HCT116 (cell line): Measurements from ENCODE around the gene EIF4E. TPM values are rescaled to one million over a fixed set of nuclear protein-coding genes. Genes with fewer than 3 reads are reported as not detected.

ENCODE experiments used
- ATAC-seq: fragments of 200-7000 bp; cut with Tn5 transposase; 2 replicates; pipeline ENCODE4 v1.9.1; 2020; ENCODE audit warnings: mild to moderate bottlenecking, moderate library complexity
- BruUV-seq: library from RNA; stranded (reverse); fragments of 400-500 nt; replicated peaks from 2 replicates; lab custom pipeline; 2021; lab: Mats Ljungman, UMichigan
- CTCF ChIA-PET: fragments of 300-600 bp; sonication (Branson Sonifier 250); formaldehyde crosslinking; loops from one replicate; lab custom pipeline; 2021; ENCODE audit warnings: antibody characterized with exemption; lab: Charles Lee
- POLR2A ChIA-PET: fragments of 300-600, 350-600 bp; sonication (Branson Sonifier 250); formaldehyde crosslinking; loops from one replicate; lab custom pipeline; 2021; ENCODE audit warnings: antibody characterized with exemption; lab: Charles Lee
- RAD21 ChIA-PET, 2 experiments: fragments of 300-600 bp; sonication (Branson Sonifier 250); formaldehyde crosslinking; loops; one replicate each; lab custom pipeline; 2023; ENCODE audit warnings: low total read pairs in 2 of 2; ENCODE audit not compliant: uncharacterized antibody in 2 of 2, unreplicated experiment in 2 of 2, low non-redundant PET in 1 of 2; lab: Charles Lee
- DNase-seq: peaks from one replicate; pipeline ENCODE4 v3.0.0-alpha.2; 2010; ENCODE audit warnings: low read depth, low spot score
- H2AFZ ChIP-seq: fragments of 200-600 bp; shearing (Covaris generic), sonication (generic); 2 replicates; pipeline ENCODE4 v1.6.1; 2017; ENCODE audit warnings: low read depth, mixed run types, mixed read lengths, antibody characterized with exemption, low read length; ENCODE audit not compliant: poor library complexity, severe bottlenecking
- H3K27ac ChIP-seq: 2 replicates; pipeline ENCODE4 v1.5.1; 2012; ENCODE audit warnings: low read depth, low read length
- H3K27me3 ChIP-seq: fragments of 200-600 bp; sonication (generic); 2 replicates; pipeline ENCODE4 v1.6.1; 2016; ENCODE audit warnings: mixed run types, low read length, mixed read lengths; ENCODE audit not compliant: insufficient read depth
- H3K36me3 ChIP-seq, 2 experiments: fragments of 200-500 bp in 1 of 2; fragments of 200-600 bp in 1 of 2; sonication (Bioruptor generic) in 1 of 2; sonication (generic) in 1 of 2; 2 replicates each; pipeline versions ENCODE4 v1.5.1 to v1.6.1; 2014 to 2016; ENCODE audit warnings: low read length in 2 of 2, inconsistent platforms in 1 of 2, mixed read lengths in 1 of 2, mixed run types in 1 of 2; ENCODE audit not compliant: insufficient read depth in 2 of 2, control insufficient read depth in 1 of 2
- H3K4me1 ChIP-seq, 2 experiments: fragments of 200-600 bp in 1 of 2; sonication (generic) in 1 of 2; 2 replicates each; pipeline versions ENCODE4 v1.5.1 to v1.6.1; 2012 to 2017; ENCODE audit warnings: low read length in 2 of 2, inconsistent platforms in 1 of 2, mild to moderate bottlenecking in 1 of 2, mixed read lengths in 1 of 2, mixed run types in 1 of 2, moderate library complexity in 1 of 2; ENCODE audit not compliant: insufficient read depth in 2 of 2, control insufficient read depth in 1 of 2
- H3K4me2 ChIP-seq: fragments of 200-600 bp; sonication (generic); 2 replicates; pipeline ENCODE4 v1.6.1; 2017; ENCODE audit warnings: mixed run types, low read length, mixed read lengths
- H3K4me3 ChIP-seq, 2 experiments: fragments of 200-600 bp in 1 of 2; sonication (generic) in 1 of 2; replicated peaks in 1 of 2; 2 replicates each; pipeline ENCODE4 v1.5.1; 2011 to 2016; ENCODE audit warnings: low read length in 2 of 2, control low read depth in 1 of 2, low read depth in 1 of 2, mild to moderate bottlenecking in 1 of 2, mixed read lengths in 1 of 2, mixed run types in 1 of 2
- H3K79me2 ChIP-seq: fragments of 200-600 bp; sonication (generic); 2 replicates; pipeline ENCODE4 v1.6.1; 2017; ENCODE audit warnings: mild to moderate bottlenecking, mixed run types, low read length, moderate library complexity, mixed read lengths; ENCODE audit not compliant: insufficient read depth
- H3K9ac ChIP-seq: fragments of 200-600 bp; sonication (generic); 2 replicates; pipeline ENCODE4 v1.6.1; 2016; ENCODE audit warnings: low read length, mixed read lengths
- H3K9me2 ChIP-seq: fragments of 200-600 bp; sonication (generic), shearing (Covaris generic); 2 replicates; pipeline ENCODE4 v1.6.1; 2017; ENCODE audit warnings: mixed run types, mild to moderate bottlenecking, moderate library complexity; ENCODE audit not compliant: insufficient read depth
- H3K9me3 ChIP-seq, 2 experiments: fragments of 200-500 bp in 1 of 2; fragments of 200-600 bp in 1 of 2; sonication (Bioruptor generic) in 1 of 2; sonication (generic) in 1 of 2; 2 replicates each; pipeline ENCODE4 v1.6.1; 2014 to 2017; ENCODE audit warnings: low read length in 2 of 2, mixed read lengths in 2 of 2, inconsistent platforms in 1 of 2, low read depth in 1 of 2, mild to moderate bottlenecking in 1 of 2, mixed run types in 1 of 2, moderate library complexity in 1 of 2; ENCODE audit not compliant: control insufficient read depth in 1 of 2, insufficient read depth in 1 of 2
- H4K20me1 ChIP-seq: fragments of 200-600 bp; sonication (generic), shearing (Covaris generic); 2 replicates; pipeline ENCODE4 v1.6.1; 2017; ENCODE audit warnings: mixed run types, mild to moderate bottlenecking, moderate library complexity; ENCODE audit not compliant: insufficient read depth
- CBX3 ChIP-seq: IDR thresholded peaks from 2 replicates; pipeline ENCODE4 v1.6.1; 2012; ENCODE audit warnings: low read depth
- CEBPB ChIP-seq: IDR thresholded peaks from 2 replicates; pipeline ENCODE4 v1.6.1; 2012; ENCODE audit warnings: low read depth
- CTCF ChIP-seq, 3 experiments: fragments of 200-600 bp in 1 of 3; sonication (generic) in 1 of 3; IDR thresholded peaks in 2 of 3; conservative IDR thresholded peaks in 1 of 3; 2 replicates each; pipeline ENCODE4 v1.5.1; 2012 to 2017; ENCODE audit warnings: low read depth in 2 of 3, low read length in 2 of 3, antibody characterized with exemption in 1 of 3, borderline replicate concordance in 1 of 3, control low read depth in 1 of 3, mild to moderate bottlenecking in 1 of 3, mixed read lengths in 1 of 3, mixed run types in 1 of 3, moderate library complexity in 1 of 3; ENCODE audit not compliant: insufficient read depth in 1 of 3
- EGR1 ChIP-seq: IDR thresholded peaks from 2 replicates; pipeline ENCODE4 v1.6.1; 2012; ENCODE audit warnings: low read depth
- ELF1 ChIP-seq: IDR thresholded peaks from 2 replicates; pipeline ENCODE4 v1.6.1; 2012; ENCODE audit warnings: low read depth, borderline replicate concordance
- FOSL1 ChIP-seq: IDR thresholded peaks from 2 replicates; pipeline ENCODE4 v1.6.1; 2012; ENCODE audit warnings: low read depth
- JUND ChIP-seq: IDR thresholded peaks from 2 replicates; pipeline ENCODE4 v1.6.1; 2012
- POLR2A ChIP-seq: IDR thresholded peaks from 2 replicates; pipeline ENCODE4 v1.7.0; 2011; ENCODE audit warnings: borderline replicate concordance; ENCODE audit not compliant: insufficient read depth, insufficient read length; ENCODE audit errors: extremely low read depth
- POLR2AphosphoS5 ChIP-seq: IDR thresholded peaks from 2 replicates; pipeline ENCODE4 v1.6.1; 2011; ENCODE audit warnings: mild to moderate bottlenecking, low read depth, low read length, moderate library complexity
- REST ChIP-seq: IDR thresholded peaks from 2 replicates; pipeline ENCODE4 v1.6.1; 2012; ENCODE audit warnings: low read depth
- SIN3A ChIP-seq: IDR thresholded peaks from 2 replicates; pipeline ENCODE4 v1.6.1; 2012; ENCODE audit warnings: low read depth
- SP1 ChIP-seq: IDR thresholded peaks from 2 replicates; pipeline ENCODE4 v1.6.1; 2012; ENCODE audit warnings: low read depth
- SRF ChIP-seq: IDR thresholded peaks from 2 replicates; pipeline ENCODE4 v1.6.1; 2012; ENCODE audit warnings: low read depth
- YY1 ChIP-seq: IDR thresholded peaks from 2 replicates; pipeline ENCODE4 v1.6.1; 2011; ENCODE audit warnings: low read length, low read depth, moderate library complexity, mild to moderate bottlenecking; ENCODE audit not compliant: insufficient replicate concordance; ENCODE audit errors: extremely low read depth
- ZNF274 ChIP-seq: fragments of 200-500 bp; sonication (Bioruptor generic); IDR thresholded peaks from 2 replicates; pipeline ENCODE4 v1.6.1; 2014; ENCODE audit warnings: mild to moderate bottlenecking, low read depth, low read length, inconsistent platforms
- intact Hi-C: fragments of 100-400 bp; cut with micrococcal nuclease; formaldehyde crosslinking; loops from 2 replicates; pipeline ENCODE4 v1.10.0; 2022
- total RNA-seq: library from RNA; stranded (reverse); gene quantifications from one replicate; pipeline ENCODE4 v1.2.1, GENCODE V29; 2021; ENCODE audit not compliant: unreplicated experiment

Gene EIF4E
- total RNA-seq, 1 experiment from 2014 or later: 148 TPM

- Histone ChIP-seq H2AFZ (no peak overlapping the region), H3K9me3 (no peaks in the 10 kb centered on the region), H3K9me2 (no peaks in the 10 kb centered on the region), H3K9ac (no peak overlapping the region), H3K4me1 (peaks cover 7 to 14% of the 10 kb centered on the region in 2 experiments), H3K27me3 (no peaks in the 10 kb centered on the region), H4K20me1 (no peaks in the 10 kb centered on the region), H3K27ac (no peak overlapping the region), H3K4me2 (no peak overlapping the region), H3K79me2 (no peaks in the 10 kb centered on the region), H3K36me3 (no peaks in the 10 kb centered on the region), H3K4me3 (no peak overlapping the region)
- TF ChIP-seq JUND (no peak), SRF (no peak), SP1 (no peak), YY1 (no peak), REST (no peak), ELF1 (no peak), POLR2AphosphoS5 (no peak), SIN3A (no peak), CTCF (IDR thresholded peaks at IDR 0.05 in 2 of 3, conservative IDR thresholded peaks at IDR 0.05 in 1 of 3; ENCODE audit: borderline replicate concordance in 1 of 3, insufficient read depth in 1 of 3, low read depth in 2 of 3, low read length in 2 of 3) (no peak), CEBPB (no peak), ZNF274 (no peak), FOSL1 (no peak), CBX3 (no peak), EGR1 (no peak), POLR2A (no peak)
- no peak for ATAC-seq
- BruUV-seq: no TSS peak
- DNase-seq: no peak
- POLR2A ChIA-PET: no interaction called here
- CTCF ChIA-PET: no interaction called here
- intact Hi-C loops: loop anchor here (10.0 kb wide), 1 partner anchor 403 kb away; no protein-coding TSS in a partner anchor
- RAD21 ChIA-PET: no interaction called here
Observed at GRCh38 chr4:98867648-98868047, 61.3 kb downstream of the EIF4E start.
